Activated CD8-positive, alpha-beta T cell treated with anti-CD3 and anti-CD28 coated beads for 36 hours (primary cell): ENCODE results near the gene ADAMTS17. TPM values are rescaled to one million over a fixed set of nuclear protein-coding genes. Genes with fewer than 3 reads are reported as not detected.

Source experiments
- ATAC-seq: fragments of 200-7000 bp; cut with Tn5 transposase; one replicate; pipeline ENCODE4 v1.10.0; 2021; ENCODE audit warnings: mild to moderate bottlenecking, moderate library complexity
- CTCF ChIA-PET: fragments of 350-600 bp; sonication (Branson Sonifier 250); formaldehyde crosslinking; loops from one replicate; lab custom pipeline; 2021; ENCODE audit warnings: antibody characterized with exemption; lab: Charles Lee
- POLR2A ChIA-PET: fragments of 350-600 bp; sonication (Branson Sonifier 250); formaldehyde crosslinking; loops from one replicate; lab custom pipeline; 2021; ENCODE audit warnings: antibody characterized with exemption; lab: Charles Lee
- DNase-seq: peaks from one replicate; pipeline ENCODE4 v3.0.0-alpha.2; 2020
- H3K27ac Mint-ChIP-seq: one replicate; pipeline ENCODE4 v1.8.0; 2021; ENCODE audit warnings: mild to moderate bottlenecking, mixed read lengths
- H3K27me3 Mint-ChIP-seq: one replicate; pipeline ENCODE4 v1.8.0; 2021; ENCODE audit warnings: mixed read lengths
- H3K36me3 Mint-ChIP-seq: one replicate; pipeline ENCODE4 v1.8.0; 2021; ENCODE audit warnings: low read depth, mixed read lengths
- H3K4me1 Mint-ChIP-seq: one replicate; pipeline ENCODE4 v1.8.0; 2021; ENCODE audit warnings: low read depth, mixed read lengths
- H3K4me3 Mint-ChIP-seq: one replicate; pipeline ENCODE4 v1.8.0; 2021; ENCODE audit warnings: mild to moderate bottlenecking, moderate library complexity, mixed read lengths
- H3K9me3 Mint-ChIP-seq: one replicate; pipeline ENCODE4 v1.8.0; 2021; ENCODE audit warnings: mixed read lengths
- CTCF ChIP-seq: fragments of 200-600 bp; IDR thresholded peaks from one replicate; pipeline ENCODE4 v1.8.0; 2022; ENCODE audit warnings: antibody characterized with exemption, mild to moderate bottlenecking
- intact Hi-C: fragments of 100-400 bp; cut with micrococcal nuclease; formaldehyde crosslinking; loops from one replicate; pipeline ENCODE4 v1.10.0; 2022
- total RNA-seq, 2 experiments: library from RNA; stranded (reverse); gene quantifications; one replicate each; pipeline ENCODE4 v1.2.3, GENCODE V29; 2021

Gene ADAMTS17
- total RNA-seq, 2 experiments from 2014 or later, result 0.60 to 1.5 TPM

- no peak for ATAC-seq
- Mint-ChIP-seq H3K27me3 (peaks cover 37% of the 10 kb centered on the region), H3K4me3 (no peak overlapping the region), H3K4me1 (peaks cover 9% of the 10 kb centered on the region), H3K27ac (no peak overlapping the region), H3K9me3 (peaks cover 2% of the 10 kb centered on the region), H3K36me3 (no peaks in the 10 kb centered on the region)
- ChIA-PET CTCF (interaction anchor here (1.6 kb wide), 1 partner anchor 24 kb away, joined by 7 read pairs; no protein-coding TSS in a partner anchor), POLR2A (no interaction called here)
- no peak for TF ChIP-seq CTCF
- intact Hi-C loops, result no loop called here
- no peak for DNase-seq
These were observed 32.2 kb upstream of the ADAMTS17 start for GRCh38 chr15:100373942-100374341.

GRCh38 chr15:100373120-100373896 lies 31.5 kb upstream of the ADAMTS17 start:
- H3K36me3 Mint-ChIP-seq, result no peaks in the 10 kb centered on the region
- intact Hi-C loops, result no loop called here
- H3K27ac Mint-ChIP-seq, result no peak overlapping the region
- H3K4me3 Mint-ChIP-seq, result peak overlapping the region; percentile 21
- peaks cover 9% of the 10 kb centered on the region for H3K4me1 Mint-ChIP-seq
- peaks cover 37% of the 10 kb centered on the region for H3K27me3 Mint-ChIP-seq
- DNase-seq, result no peak
- H3K9me3 Mint-ChIP-seq, result peaks cover 2% of the 10 kb centered on the region
- ChIA-PET CTCF (interaction anchor here (1.6 kb wide), 1 partner anchor 23 kb away, joined by 7 read pairs; no protein-coding TSS in a partner anchor), POLR2A (no interaction called here)
- no peak for ATAC-seq
- TF ChIP-seq CTCF, result no peak

GRCh38 chr15:100372739-100373119 lies 31.0 kb upstream of the ADAMTS17 start:
- TF ChIP-seq CTCF, result no peak
- CTCF ChIA-PET, result interaction anchor here (1.6 kb wide), 1 partner anchor 23 kb away, joined by 7 read pairs; no protein-coding TSS in a partner anchor
- intact Hi-C loops, result no loop called here
- H3K9me3 Mint-ChIP-seq, result peaks cover 2% of the 10 kb centered on the region
- POLR2A ChIA-PET, result no interaction called here
- DNase-seq (no peak), ATAC-seq (no peak)
- H3K4me1 Mint-ChIP-seq, result peaks cover 9% of the 10 kb centered on the region
- H3K4me3 Mint-ChIP-seq, result peak overlapping the region; percentile 21
- H3K27ac Mint-ChIP-seq, result no peak overlapping the region
- no peaks in the 10 kb centered on the region for H3K36me3 Mint-ChIP-seq
- H3K27me3 Mint-ChIP-seq, result peaks cover 37% of the 10 kb centered on the region

- intact Hi-C loops, result loop anchor here (10.0 kb wide), 1 partner anchor 209 kb away; no protein-coding TSS in a partner anchor
- no peaks in the 10 kb centered on the region for H3K36me3 Mint-ChIP-seq
- no peaks in the 10 kb centered on the region for H3K4me1 Mint-ChIP-seq
- CTCF ChIA-PET, result no interaction called here
- POLR2A ChIA-PET, result no interaction called here
- TF ChIP-seq CTCF, result no peak
- DNase-seq (no peak), ATAC-seq (no peak)
- H3K27ac Mint-ChIP-seq, result no peak overlapping the region
- peaks cover 24% of the 10 kb centered on the region for H3K27me3 Mint-ChIP-seq
- no peaks in the 10 kb centered on the region for H3K9me3 Mint-ChIP-seq
- no peak overlapping the region for H3K4me3 Mint-ChIP-seq
These were observed 13.6 kb upstream of the ADAMTS17 start for GRCh38 chr15:100355342-100355741.

- intact Hi-C loops, result loop anchor here (5.0 to 10.0 kb wide), 2 partner anchors 211 to 519 kb away; no protein-coding TSS in a partner anchor
- no peak for ATAC-seq
- no peak for DNase-seq
- Mint-ChIP-seq H3K4me3 (no peak overlapping the region), H3K27ac (no peak overlapping the region), H3K36me3 (no peaks in the 10 kb centered on the region), H3K9me3 (no peaks in the 10 kb centered on the region), H3K4me1 (peaks cover 5% of the 10 kb centered on the region), H3K27me3 (peaks cover 21% of the 10 kb centered on the region)
- POLR2A ChIA-PET, result no interaction called here
- TF ChIP-seq CTCF, result no peak
- CTCF ChIA-PET, result interaction anchor here (1.7 kb wide), 1 partner anchor 519 kb away, joined by 3 read pairs; no protein-coding TSS in a partner anchor
These were observed 11.7 kb upstream of the ADAMTS17 start for GRCh38 chr15:100353449-100353848.
